Measurements from ENCODE around the gene HSD17B12.

The HSD17B12 gene

GRCh38 chr11:43856993-43857392 is 176.5 kb downstream of the HSD17B12 start:
- DNase-seq (ENCODE audit: low read depth in 3 of 3, low spot score in 1 of 3), result no peak

- DNase-seq (ENCODE audit: low read depth in 3 of 3, low spot score in 1 of 3), result no peak
Observed at GRCh38 chr11:43861141-43861540, 180.6 kb downstream of the HSD17B12 start.

- DNase-seq (ENCODE audit: low read depth in 3 of 3, low spot score in 1 of 3), result no peak
Observed at GRCh38 chr11:43866520-43866919, 186.0 kb downstream of the HSD17B12 start.

- no peak for DNase-seq (ENCODE audit: low read depth in 3 of 3, low spot score in 1 of 3)
Observed at GRCh38 chr11:43866969-43867368, 186.4 kb downstream of the HSD17B12 start.

GRCh38 chr11:43868852-43869567 is 188.5 kb downstream of the HSD17B12 start:
- no peak for DNase-seq (ENCODE audit: low read depth in 3 of 3, low spot score in 1 of 3)

GRCh38 chr11:43871051-43871450 is 190.5 kb downstream of the HSD17B12 start:
- DNase-seq (ENCODE audit: low read depth in 3 of 3, low spot score in 1 of 3), result no peak

- no peak for DNase-seq (ENCODE audit: low read depth in 3 of 3, low spot score in 1 of 3)
Observed at GRCh38 chr11:43872995-43873394, 192.5 kb downstream of the HSD17B12 start.

GRCh38 chr11:43874078-43874477 is 193.5 kb downstream of the HSD17B12 start:
- DNase-seq (ENCODE audit: low read depth in 3 of 3, low spot score in 1 of 3), result no peak

GRCh38 chr11:43874738-43875137 is 194.2 kb downstream of the HSD17B12 start:
- DNase-seq (ENCODE audit: low read depth in 3 of 3, low spot score in 1 of 3), result no peak

- no peak for DNase-seq (ENCODE audit: low read depth in 3 of 3, low spot score in 1 of 3)
Observed at GRCh38 chr11:43879789-43880639, 199.5 kb downstream of the HSD17B12 start.

- DNase-seq (ENCODE audit: low read depth in 3 of 3, low spot score in 1 of 3), result peak; percentile 81 to 84 (median 82)
Observed at GRCh38 chr11:43880640-43881159, 200.2 kb downstream of the HSD17B12 start, which contains the start of gene ALKBH3. ALKBH3 (plus strand) TSS chr11:43880831; CDS start chr11:43882653, 1,822 bp downstream.

GRCh38 chr11:43892851-43893250 is 212.3 kb downstream of the HSD17B12 start:
- DNase-seq (ENCODE audit: low read depth in 3 of 3, low spot score in 1 of 3), result no peak

- DNase-seq (ENCODE audit: low read depth in 3 of 3, low spot score in 1 of 3), result no peak
Observed at GRCh38 chr11:43894546-43894945, 214.0 kb downstream of the HSD17B12 start.

- DNase-seq (ENCODE audit: low read depth in 3 of 3, low spot score in 1 of 3), result no peak
Observed at GRCh38 chr11:43895601-43896000, 215.1 kb downstream of the HSD17B12 start.

- DNase-seq (ENCODE audit: low read depth in 3 of 3, low spot score in 1 of 3), result no peak
Observed at GRCh38 chr11:43898574-43898973, 218.0 kb downstream of the HSD17B12 start.

GRCh38 chr11:43899094-43899493 is 218.6 kb downstream of the HSD17B12 start:
- no peak for DNase-seq (ENCODE audit: low read depth in 3 of 3, low spot score in 1 of 3)

- no peak for DNase-seq (ENCODE audit: low read depth in 3 of 3, low spot score in 1 of 3)
Observed at GRCh38 chr11:43901551-43901950, 221.0 kb downstream of the HSD17B12 start.

GRCh38 chr11:43903078-43903477 is 222.5 kb downstream of the HSD17B12 start:
- DNase-seq (ENCODE audit: low read depth in 3 of 3, low spot score in 1 of 3), result no peak

GRCh38 chr11:43903969-43904368 is 223.4 kb downstream of the HSD17B12 start:
- no peak for DNase-seq (ENCODE audit: low read depth in 3 of 3, low spot score in 1 of 3)

GRCh38 chr11:43904742-43905535 is 224.4 kb downstream of the HSD17B12 start:
- no peak for DNase-seq (ENCODE audit: low read depth in 3 of 3, low spot score in 1 of 3)

- DNase-seq (ENCODE audit: low read depth in 3 of 3, low spot score in 1 of 3), result no peak
Observed at GRCh38 chr11:43905813-43906241, 225.3 kb downstream of the HSD17B12 start.
